Left hindlimb (tissue), 1 donor: ENCODE measurements around the gene TRIM46.
A peak's percentile ranks its signal among the peaks of the same experiment; 100 is the strongest.
"Not testable (repeated sequence)": the region's sequence is repeated elsewhere in the genome, so short reads cannot be mapped to it uniquely, and the experiment has no call there.

ENCODE experiments used
- DNase-seq: peaks from one replicate; pipeline ENCODE4 v3.0.0-alpha.2; 2018

The TRIM46 gene

DNA sequence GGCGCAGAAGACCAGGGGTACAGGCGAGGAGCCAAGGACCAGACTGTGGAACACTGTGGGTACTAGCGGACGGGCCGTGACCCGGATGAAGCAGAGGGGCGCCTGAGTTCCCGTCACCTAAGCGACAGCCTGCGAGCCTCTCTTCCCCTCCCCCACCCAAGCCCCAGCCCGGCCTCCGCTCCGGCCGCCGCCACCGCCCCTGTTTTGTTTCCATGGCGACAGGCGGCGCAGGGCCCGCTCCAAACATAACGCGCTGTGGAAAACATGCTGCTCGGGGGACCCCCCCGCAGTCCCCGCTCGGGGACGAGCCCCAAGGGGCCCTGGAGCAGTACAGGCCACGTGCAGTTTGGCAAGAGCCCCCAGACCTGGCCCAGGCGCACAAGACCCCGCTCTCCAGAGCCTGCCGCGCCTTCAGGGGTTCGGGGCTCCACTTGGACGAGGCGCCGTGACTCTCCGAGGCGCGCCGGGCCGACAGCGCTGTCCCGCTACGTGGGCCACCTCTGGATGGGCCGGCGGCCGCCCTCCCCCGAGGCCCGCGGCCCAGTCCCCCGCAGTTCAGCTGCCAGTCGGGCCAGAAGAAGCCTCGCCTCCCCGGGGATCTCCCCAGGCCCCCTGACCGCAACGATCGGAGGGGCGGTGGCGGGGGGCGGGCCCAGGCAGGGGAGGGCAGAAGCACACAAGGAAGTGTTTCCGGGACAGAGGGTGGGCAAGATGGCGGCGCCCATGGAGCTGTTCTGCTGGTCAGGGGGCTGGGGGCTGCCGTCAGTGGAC, 35.1 kb downstream of the TRIM46 start, which contains the start of gene MTX1:
Gene MTX1, plus strand, starts transcription at position 155 of the 771 bp plus-strand sequence. Its CDS starts 110 bp downstream, at position 265.
- DNase-seq = peak; percentile 96

DNA sequence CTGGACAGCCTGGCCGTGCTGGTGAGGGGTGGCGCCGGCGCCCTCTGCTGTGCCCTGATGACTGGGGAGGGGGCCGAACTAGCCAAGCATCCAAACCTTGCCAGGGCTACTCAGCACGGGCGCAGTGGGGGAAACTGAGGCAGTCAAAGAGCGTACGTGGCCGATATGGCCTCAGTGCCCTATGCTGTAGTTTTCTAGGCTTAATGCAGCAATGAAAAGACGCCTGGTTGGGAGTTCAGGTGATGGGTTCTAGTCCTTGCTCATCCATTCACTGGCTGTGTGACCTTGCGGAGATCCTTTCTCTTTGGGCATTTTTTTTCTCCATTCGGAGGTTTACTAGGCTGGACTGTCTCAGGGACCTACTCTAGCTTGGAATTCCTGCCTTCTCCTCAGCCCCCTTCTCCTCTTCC, 35.7 kb downstream of the TRIM46 start:
- no peak for DNase-seq

DNA sequence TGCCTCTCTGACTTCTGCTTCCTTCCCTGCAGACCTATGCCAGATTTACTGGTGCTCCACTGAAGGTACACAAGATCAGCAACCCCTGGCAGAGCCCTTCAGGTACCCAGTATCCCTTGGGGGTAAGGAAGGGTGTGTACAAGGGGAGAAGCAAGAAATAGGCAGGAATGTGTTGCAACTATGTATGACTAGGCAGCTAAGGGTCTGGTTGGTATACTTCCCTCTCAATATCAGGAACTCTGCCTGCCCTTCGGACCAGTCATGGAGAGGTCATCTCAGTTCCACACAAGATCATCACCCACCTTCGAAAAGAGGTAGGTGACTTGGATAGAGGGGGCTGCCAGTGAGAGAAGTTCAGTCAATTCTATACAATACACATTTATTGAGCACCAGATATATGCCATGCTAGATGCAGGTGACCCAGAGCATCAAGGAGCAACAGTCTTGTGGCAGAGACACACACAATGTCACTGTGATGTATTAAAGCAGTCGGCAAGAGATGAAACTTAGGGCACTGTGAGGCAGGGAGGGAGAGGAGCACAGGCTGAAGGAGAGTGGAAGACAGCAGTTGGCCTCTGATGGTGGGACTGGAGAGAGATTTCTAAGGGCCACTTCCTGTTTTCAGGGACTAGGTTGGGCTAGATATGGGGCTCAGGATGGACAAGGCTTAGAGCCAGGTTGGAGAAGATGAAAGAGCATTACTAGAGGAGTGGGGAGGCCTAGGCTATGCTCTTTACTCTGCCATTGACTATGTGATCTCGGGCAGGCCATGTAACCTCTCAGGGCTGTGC, 36.9 kb downstream of the TRIM46 start:
- peak; percentile 15 for DNase-seq

DNA sequence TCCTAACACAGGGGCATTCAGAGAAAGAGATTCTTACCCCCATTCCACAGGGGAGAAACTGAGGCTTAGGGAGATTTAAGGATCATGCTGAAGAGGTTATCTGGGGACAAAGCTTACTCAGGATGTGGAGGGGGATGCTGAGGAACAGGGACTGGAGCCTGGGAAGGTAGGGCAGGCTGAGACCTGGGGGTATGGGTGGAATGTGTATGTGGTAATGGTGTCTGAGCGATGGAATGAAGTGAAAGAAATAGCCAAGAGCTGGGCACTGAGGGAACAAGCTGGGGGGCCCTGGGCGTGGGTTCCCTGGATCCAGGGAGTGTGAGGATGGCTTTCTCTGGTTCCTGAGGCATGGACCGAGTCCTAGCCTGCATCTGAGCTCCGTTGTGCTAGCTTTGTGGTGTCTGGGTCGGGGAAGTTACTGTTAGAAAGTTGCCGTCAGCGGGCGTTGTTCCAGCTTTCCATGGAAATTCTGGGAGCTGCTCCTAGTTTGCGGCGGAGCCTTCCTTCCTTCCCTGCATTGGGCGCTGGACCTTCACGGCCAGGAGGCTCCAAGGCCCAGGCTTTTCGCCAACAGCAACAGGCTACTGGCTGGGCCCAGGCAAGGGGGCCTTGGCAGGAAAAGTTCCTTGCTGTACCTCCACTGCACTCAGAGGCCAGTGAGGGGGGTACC, 37.9 kb downstream of the TRIM46 start:
- peak; percentile 93 for DNase-seq

DNA sequence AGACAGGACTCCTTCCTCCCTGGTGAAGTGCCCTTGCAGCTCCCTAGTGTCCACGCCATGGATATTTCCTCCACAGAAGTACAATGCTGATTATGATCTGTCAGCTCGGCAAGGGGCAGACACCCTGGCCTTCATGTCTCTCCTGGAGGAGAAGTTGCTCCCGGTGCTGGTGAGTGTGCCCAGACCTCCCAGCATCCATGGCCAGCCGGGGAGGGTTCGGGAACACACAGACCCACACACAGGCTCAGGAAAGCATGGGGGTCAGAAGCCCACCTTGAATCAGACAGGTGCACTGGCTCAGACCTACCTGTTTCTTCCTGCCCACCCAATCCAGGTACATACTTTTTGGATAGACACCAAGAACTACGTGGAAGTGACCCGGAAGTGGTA, 38.4 kb downstream of the TRIM46 start:
- DNase-seq = not testable (repeated sequence)

DNA sequence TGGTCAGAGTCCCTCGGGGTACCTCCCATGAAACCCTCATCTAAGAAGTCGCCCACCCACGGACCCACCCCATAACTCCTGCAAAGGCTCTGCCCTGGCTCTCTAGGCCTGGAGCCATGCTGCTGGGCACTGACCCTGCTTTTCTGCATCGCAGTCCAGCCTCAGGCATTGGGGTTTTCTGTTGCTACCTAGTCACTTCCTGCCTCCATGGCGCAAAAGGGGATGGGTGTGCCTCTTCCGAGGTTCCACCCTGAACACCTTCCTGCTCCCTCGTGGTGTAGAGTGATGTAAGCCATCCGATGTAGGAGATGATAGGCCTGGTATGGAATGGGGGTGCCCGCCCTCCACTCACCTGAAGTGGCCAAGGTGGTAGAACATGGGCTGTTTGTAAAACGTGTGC, 41.1 kb downstream of the TRIM46 start:
- not testable (repeated sequence) for DNase-seq

DNA sequence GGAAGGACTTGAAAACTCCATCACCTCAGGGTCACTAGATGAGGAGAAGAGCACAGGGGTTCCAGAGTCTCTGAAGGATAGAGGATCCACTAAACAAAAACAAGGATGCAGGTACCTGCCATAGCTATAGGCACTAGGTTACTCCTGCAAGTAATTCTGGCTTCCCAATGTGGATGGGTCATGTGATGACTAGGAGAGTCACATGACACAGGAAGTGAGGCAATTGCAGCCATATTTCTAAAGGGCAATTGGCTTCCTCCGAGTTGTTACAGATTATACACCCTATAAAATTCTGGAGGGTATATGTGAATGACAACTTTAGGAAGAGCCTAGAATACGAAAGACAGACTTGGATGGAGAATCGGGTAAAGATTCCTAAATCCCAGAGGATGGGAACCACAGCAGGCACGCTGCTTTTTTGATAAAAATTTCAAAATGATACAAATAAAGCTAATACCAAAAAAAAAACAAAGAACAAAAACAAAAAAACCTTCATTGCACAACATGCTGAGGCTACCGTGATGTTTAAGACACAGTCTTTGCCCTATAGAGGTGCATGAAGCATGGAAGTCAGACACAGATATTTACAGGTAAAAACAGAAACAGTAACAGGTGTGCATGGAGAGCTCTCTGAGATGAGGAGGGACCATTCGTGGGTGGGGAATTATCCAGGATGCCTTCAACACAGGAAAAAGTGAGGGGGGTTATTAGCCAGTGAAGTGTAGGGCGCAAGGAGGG, 45.4 kb downstream of the TRIM46 start:
- DNase-seq = no peak

DNA sequence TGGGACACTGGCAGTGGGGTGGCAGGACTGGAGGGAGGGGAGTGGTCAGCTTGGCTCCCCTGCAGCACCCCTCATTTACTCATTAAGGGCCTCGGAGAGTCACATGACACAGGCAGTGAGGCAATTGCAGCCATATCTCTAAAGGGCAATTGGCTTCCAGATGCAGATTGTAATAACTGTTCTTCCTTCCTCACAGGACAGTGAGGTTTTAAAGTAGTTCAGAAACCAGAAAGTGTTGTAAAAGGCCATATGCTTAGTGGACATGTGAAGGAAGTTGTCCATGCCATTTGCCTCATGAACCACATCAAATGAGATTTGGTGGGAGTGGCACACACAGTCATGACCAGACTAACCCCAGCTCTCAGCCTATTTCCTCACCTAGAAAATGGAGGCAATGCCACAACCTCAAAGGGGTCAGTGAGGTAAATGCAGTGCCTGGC, 46.0 kb downstream of the TRIM46 start:
- no peak for DNase-seq

DNA sequence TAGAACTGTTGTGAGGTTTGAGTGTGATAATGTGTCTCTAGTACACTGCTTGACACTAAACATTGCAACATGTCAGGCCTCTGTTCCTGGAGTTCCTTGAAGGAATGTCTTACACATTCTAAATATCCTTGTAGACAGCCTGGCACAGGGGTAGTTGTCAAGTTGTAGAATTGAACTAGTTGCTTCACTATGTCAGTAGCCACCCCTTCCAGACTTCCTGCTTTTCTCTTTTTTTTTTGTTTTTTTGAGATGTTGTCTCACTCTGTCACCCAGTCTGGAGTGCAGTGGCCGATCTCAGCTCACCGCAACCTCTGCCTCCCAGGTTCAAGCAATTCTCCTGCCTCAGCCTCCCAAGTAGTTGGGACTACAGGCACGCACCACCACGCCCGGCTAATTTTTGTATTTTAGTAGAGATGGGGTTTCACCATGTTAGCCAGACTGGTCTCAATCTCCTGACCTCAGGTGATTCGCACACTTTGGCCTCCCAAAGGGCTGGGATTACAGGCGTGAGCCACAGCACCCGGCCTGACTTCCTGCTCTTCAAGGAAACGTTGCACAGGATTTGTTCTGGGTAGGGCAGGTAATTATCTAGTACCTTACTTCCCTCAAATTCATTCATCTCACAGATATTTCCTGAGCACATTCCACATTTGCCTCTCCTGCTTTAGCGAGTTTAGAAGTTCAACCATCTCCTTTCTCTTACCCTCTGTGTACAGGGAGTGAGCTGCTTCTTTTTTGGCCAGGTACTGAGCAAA, 46.7 kb downstream of the TRIM46 start:
- not testable (repeated sequence) for DNase-seq

DNA sequence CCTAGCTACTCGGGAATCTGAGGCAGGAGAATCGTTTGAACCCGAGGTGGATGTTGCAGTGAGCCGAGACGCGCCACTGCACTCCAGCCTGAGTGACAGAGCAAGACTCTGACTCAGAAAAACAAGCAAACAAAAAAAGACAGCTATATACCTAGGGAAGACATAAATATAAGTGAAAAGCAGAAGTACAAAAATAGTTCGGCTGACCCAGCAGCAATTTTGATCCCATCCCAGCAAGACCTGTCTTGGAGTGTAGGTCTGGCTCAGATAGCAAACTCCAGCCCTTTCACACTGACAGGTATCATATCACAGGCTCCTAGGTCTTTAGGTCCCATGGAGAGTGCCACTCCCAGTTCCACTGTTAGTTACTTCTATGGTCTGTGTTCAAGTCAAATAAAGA, 49.4 kb downstream of the TRIM46 start:
- no peak for DNase-seq

DNA sequence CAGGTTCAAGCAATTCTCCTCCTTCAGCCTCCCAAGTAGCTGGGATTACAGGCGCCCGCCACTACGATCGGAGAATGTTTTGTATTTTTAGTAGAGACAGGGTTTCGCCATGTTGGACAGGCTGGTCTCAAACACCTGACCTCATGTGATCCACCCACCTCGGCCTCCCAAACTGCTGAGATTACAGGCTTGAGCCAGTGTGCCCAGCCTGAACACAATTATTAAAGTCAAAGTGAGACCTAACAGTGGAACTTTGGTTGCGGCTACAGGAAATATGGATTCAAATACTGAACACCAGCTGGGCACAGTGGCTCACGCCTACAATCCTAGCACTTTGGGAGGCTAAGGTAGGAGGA, 51.7 kb downstream of the TRIM46 start:
- not testable (repeated sequence) for DNase-seq

DNA sequence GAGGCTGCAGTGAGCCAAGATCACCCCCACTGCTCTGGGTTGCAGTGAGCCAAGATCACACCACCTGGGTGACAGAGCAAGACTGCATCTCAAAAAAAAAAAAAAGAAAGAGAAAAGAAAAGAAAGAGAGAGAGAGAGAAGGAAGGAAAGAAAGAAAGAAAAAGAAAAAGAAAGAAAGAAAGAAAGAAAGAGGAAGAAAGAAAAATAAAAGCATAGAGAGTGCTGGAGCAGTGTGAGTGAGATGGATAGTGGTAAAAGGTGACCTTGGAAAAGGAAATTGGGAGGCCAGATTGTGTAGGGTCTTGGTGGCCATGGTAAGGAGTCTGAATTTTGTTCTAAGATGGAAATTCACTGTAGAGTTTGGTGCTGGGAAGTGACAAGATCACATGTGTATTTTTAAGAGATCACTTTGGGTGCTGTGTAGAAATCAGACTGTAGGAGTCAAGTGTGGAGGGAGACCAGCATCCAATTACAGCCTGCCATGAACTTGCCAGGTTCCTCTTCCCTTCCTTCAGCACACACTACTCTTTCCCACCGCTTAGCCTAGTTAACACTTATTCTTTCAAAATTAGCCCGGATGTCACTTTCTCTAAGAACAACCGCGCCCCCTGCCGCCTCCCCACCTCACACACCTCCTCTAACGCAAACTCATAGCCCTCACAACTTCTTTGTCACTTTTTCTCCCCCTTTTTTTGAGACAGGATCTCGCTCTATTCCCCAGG, 52.7 kb downstream of the TRIM46 start:
- peak; percentile 85 for DNase-seq

DNA sequence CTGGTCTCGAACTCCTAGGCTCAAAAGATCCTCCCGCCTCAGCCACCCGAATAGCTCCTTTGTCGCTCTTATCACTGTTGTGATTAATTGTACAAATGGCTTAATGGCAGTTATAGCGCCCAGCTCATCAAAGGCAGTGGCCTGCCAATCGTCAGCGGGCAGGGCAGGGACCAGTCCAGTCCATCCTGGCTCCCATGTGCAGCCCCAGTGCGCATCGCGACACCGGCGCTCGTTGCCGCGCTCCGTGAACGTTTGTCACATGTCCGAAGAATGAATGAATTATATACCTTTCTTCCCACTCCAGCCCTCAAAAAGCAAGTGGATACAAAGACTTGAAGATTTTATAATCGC, 53.2 kb downstream of the TRIM46 start:
- DNase-seq = peak; percentile 72

DNA sequence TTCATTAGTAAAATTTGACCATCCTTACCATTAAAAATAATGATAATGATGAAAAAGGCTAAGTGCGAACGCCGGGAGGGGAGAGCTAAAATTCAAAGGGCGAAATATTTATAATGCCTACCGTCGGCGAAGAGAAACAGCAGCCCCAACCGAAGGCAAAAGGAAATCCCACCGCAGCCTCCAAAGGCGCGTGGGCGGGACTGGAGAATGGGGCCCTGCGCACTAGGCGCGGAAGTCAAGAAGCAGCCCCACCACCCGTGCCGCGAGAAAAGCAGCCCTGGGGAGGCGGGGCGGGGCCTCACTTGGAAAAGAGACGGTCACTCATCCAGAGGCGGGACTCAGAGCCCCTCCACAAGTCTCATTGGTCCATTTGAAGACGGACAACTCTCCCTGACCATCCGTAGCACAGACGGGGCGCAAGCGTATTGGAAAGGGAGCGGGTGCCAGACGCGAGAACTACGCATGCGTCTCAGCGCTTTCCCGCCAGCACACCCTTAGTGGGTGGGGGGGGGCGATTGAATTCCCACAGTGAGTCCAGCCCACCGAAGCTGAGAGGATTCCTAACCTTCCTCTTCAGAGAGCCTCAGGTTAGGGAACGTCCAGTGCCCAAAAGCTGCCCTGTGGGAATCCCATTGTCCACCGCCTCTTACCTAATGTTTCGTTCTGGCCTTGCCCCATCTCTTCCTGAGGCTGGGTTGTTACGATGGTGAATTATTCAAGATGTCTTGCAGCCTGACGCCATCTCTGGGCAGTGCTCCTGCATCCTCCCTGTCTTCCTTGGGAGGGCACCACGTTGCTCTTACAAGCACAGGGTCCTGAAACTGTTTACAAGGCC, 53.8 kb downstream of the TRIM46 start:
- peak; percentile 99 for DNase-seq

DNA sequence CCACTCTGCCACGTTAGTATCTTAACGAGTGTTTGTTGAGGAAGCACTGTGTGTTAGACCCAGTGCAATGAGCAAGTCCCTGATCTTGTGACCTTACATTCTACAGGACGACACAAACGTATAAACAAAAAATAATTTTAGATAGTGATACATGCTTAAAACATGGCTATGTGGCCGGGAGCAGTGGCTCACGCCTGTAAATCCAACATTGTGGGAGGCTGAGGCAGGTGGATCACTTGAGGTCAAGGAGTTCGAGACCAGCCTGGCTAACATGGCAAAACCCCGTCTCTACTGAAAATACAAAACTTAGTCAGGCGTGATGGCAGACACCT, 54.4 kb downstream of the TRIM46 start:
- DNase-seq = no peak

DNA sequence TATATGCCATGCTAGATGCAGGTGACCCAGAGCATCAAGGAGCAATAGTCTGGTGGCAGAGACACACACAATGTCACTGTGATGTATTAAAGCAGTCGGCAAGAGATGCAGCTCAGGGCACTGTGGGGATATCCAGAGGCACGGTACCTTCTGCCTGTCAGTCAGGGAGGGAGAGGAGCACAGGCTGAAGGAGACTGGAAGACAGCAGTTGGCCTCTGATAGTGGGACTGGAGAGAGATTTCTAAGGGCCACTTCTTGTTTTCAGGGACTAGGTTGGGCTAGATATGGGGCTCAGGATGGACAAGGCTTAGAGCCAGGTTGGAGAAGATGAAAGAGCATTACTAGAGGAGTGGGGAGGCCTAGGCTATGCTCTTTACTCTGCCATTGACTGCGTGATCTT, 57.7 kb downstream of the TRIM46 start:
- DNase-seq = not testable (repeated sequence)

DNA sequence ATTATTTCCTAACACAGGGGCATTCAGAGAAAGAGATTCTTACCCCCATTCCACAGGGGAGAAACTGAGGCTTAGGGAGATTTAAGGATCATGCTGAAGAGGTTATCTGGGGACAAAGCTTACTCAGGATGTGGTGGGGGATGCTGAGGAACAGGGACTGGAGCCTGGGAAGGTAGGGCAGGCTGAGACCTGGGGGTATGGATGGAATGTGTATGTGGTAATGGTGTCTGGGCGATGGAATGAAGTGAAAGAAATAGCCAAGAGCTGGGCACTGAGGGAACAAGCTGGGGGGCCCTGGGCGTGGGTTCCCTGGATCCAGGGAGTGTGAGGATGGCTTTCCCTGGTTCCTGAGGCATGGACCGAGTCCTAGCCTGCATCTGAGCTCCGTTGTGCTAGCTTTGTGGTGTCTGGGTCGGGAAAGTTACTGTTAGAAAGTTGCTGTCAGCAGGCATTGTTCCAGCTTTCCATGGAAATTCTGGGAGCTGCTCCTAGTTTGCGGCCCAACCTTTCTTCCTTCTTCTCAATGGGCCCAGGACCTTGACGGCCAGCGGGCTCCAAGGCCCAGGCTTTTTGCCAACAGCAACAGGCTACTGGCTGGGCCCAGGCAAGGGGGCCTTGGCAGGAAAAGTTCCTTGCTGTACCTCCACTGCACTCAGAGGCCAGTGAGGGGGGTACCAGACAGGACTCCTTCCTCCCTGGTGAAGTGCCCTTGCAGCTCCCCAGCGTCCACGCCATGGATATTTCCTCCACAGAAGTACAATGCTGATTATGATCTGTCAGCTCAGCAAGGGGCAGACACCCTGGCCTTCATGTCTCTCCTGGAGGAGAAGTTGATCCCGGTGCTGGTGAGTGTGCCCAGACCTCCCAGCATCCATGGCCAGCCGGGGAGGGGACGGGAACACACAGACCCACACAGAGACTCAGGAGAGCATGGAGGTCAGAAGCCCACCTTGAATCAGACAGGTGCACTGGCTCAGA, 58.6 kb downstream of the TRIM46 start:
- peak; percentile 91 for DNase-seq

DNA sequence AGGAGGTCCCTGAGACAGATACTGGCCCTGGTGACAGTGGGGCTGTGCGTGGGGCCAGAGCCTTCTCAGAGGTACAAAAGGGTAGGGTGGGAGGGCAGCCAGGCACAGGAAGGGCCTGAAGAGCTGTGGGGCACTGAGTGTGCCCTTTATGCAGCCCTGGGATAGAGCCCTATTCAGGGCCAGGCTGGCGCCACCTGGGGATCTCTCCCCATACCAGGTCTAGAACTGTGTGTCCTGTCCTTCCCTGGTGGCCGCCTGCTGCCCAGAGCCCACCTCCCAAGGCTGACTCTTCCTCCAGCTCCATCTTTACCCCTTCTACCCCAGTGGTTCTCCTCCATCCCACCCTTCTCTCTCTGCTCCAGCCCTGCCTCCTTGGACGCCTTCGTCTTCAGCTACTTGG, 59.9 kb downstream of the TRIM46 start:
- DNase-seq = not testable (repeated sequence)
